Measurements from ENCODE around the gene BICRA. TPM values are rescaled to one million over a fixed set of nuclear protein-coding genes. Genes with fewer than 3 reads are reported as not detected.
A peak's percentile ranks its signal among the peaks of the same experiment; 100 is the strongest.
"Not testable (repeated sequence)": the region's sequence is repeated elsewhere in the genome, so short reads cannot be mapped to it uniquely, and the experiment has no call there.

The BICRA gene
- total RNA-seq, 1 experiment from 2014 or later, result 24.4 TPM

DNA sequence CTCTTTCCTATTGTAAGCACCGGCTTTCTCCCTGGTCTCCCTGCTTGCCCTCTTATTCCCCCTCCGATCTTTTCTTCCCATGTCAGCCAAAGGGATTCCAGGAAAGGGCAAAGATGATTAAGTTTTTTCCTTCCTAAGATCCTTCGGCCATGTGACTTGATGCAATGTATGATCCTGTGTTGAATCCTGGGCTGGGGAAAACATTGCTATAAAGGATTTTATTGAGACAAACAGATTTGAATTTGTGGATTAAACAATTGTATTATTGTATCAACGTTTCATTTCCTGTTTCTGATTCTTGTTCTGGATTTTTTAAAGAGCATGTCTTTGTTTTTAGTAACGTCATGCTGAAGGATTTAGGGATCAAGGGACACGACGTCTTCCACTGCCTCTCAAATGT is 19.1 kb upstream of the BICRA start:
- Mint-ChIP-seq H3K27me3 (ENCODE audit: unreplicated experiment) (no peaks in the 10 kb centered on the region), H3K4me1 (ENCODE audit: low read depth, unreplicated experiment) (no peaks in the 10 kb centered on the region), H3K4me3 (ENCODE audit: low read depth, unreplicated experiment) (no peak overlapping the region), H3K27ac (ENCODE audit: unreplicated experiment) (no peak overlapping the region), H3K36me3 (ENCODE audit: insufficient read depth, unreplicated experiment) (no peaks in the 10 kb centered on the region), H3K9me3 (ENCODE audit: low read depth, unreplicated experiment) (peaks cover 6% of the 10 kb centered on the region)
- no peak for TF ChIP-seq CTCF (IDR thresholded peaks at IDR 0.05; ENCODE audit: unreplicated experiment)
- no peak for DNase-seq
- intact Hi-C loops (cut with micrococcal nuclease; ENCODE audit: unreplicated experiment), result no loop called here
- BruUV-seq (replicated peaks), result no TSS peak
- CTCF ChIA-PET, result no interaction called here

GRCh38 chr19:47593860-47594259 is 15.1 kb upstream of the BICRA start:
- Mint-ChIP-seq H3K27me3 (ENCODE audit: unreplicated experiment) (no peaks in the 10 kb centered on the region), H3K4me3 (ENCODE audit: low read depth, unreplicated experiment) (no peak overlapping the region), H3K4me1 (ENCODE audit: low read depth, unreplicated experiment) (peaks cover 5% of the 10 kb centered on the region), H3K9me3 (ENCODE audit: low read depth, unreplicated experiment) (no peaks in the 10 kb centered on the region), H3K27ac (ENCODE audit: unreplicated experiment) (no peak overlapping the region), H3K36me3 (ENCODE audit: insufficient read depth, unreplicated experiment) (peaks cover 8% of the 10 kb centered on the region)
- no peak for TF ChIP-seq CTCF (IDR thresholded peaks at IDR 0.05; ENCODE audit: unreplicated experiment)
- CTCF ChIA-PET, result interaction anchor here (0.7 kb wide), 1 partner anchor 40 kb away, joined by 6 read pairs; no protein-coding TSS in a partner anchor
- no peak for DNase-seq
- intact Hi-C loops (cut with micrococcal nuclease; ENCODE audit: unreplicated experiment), result no loop called here
- BruUV-seq (replicated peaks), result no TSS peak

- no TSS peak for BruUV-seq (replicated peaks)
- intact Hi-C loops (cut with micrococcal nuclease; ENCODE audit: unreplicated experiment), result no loop called here
- Mint-ChIP-seq H3K9me3 (ENCODE audit: low read depth, unreplicated experiment) (no peaks in the 10 kb centered on the region), H3K27ac (ENCODE audit: unreplicated experiment) (no peak overlapping the region), H3K27me3 (ENCODE audit: unreplicated experiment) (no peaks in the 10 kb centered on the region), H3K4me3 (ENCODE audit: low read depth, unreplicated experiment) (no peak overlapping the region), H3K4me1 (ENCODE audit: low read depth, unreplicated experiment) (peaks cover 17% of the 10 kb centered on the region), H3K36me3 (ENCODE audit: insufficient read depth, unreplicated experiment) (peaks cover 27% of the 10 kb centered on the region)
- no peak for TF ChIP-seq CTCF (IDR thresholded peaks at IDR 0.05; ENCODE audit: unreplicated experiment)
- CTCF ChIA-PET, result interaction anchor here (0.5 kb wide), 1 partner anchor 37 kb away, joined by 7 read pairs; no protein-coding TSS in a partner anchor
- no peak for DNase-seq
Observed at GRCh38 chr19:47595944-47596343, 13.0 kb upstream of the BICRA start.

DNA sequence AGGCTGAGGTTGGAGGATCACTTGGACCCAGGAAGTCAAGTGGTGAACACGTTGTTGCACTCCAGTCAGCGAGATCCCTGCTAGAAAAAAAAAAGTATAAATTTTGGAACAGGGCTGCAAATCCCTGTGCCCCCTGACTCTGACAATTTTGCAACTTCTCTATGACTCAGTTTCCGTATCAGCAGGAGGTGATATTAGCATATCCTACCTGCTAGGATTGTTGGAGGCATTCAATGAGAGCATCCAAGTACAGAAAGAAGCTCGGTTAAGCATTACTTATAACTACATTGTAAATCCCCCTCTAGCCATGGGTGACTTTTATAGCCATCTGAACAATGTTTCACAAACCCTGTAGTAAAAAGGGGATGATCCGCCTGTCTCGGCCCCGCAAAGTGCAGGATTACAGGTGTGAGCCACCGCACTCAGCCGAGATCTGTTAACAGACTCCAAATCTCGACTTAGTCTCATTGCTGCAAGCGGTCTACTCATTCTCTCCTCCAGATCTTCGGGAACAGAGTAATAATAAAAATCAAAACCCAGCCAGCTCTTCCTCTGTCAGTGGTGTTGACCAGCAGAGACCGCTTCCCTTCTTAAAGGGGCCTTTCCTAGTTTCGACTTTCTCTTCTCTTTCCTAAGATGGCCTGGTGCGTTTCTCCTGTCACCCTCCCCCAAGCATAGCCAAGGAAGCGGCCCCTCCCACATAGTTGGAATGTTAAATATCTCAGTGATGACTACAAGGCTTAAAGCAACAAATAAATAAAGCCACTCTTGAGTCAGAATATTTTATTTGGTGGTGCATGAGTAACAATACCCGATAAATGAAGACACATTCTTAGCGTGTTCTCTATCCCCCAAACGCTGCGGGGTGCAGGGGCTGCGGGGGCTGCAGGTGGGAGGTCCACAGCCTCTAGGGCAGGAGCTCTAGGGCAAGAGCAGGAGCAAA is 10.3 kb upstream of the BICRA start:
- Mint-ChIP-seq H3K27me3 (ENCODE audit: unreplicated experiment) (peaks cover 11% of the 10 kb centered on the region), H3K4me1 (ENCODE audit: low read depth, unreplicated experiment) (peaks cover 27% of the 10 kb centered on the region), H3K4me3 (ENCODE audit: low read depth, unreplicated experiment) (peak overlapping the region; percentile 69), H3K27ac (ENCODE audit: unreplicated experiment) (peak overlapping the region; percentile 40), H3K9me3 (ENCODE audit: low read depth, unreplicated experiment) (no peaks in the 10 kb centered on the region), H3K36me3 (ENCODE audit: insufficient read depth, unreplicated experiment) (peaks cover 36% of the 10 kb centered on the region)
- intact Hi-C loops (cut with micrococcal nuclease; ENCODE audit: unreplicated experiment), result no loop called here
- CTCF ChIA-PET, result interaction anchor here (0.5 to 1.1 kb wide), 3 partner anchors 15 to 882 kb away, joined by 3 read pairs; partner anchors contain the start of gene PRKD2
- no peak for TF ChIP-seq CTCF (IDR thresholded peaks at IDR 0.05; ENCODE audit: unreplicated experiment)
- DNase-seq, result peak; percentile 77
- BruUV-seq (replicated peaks), result no TSS peak

DNA sequence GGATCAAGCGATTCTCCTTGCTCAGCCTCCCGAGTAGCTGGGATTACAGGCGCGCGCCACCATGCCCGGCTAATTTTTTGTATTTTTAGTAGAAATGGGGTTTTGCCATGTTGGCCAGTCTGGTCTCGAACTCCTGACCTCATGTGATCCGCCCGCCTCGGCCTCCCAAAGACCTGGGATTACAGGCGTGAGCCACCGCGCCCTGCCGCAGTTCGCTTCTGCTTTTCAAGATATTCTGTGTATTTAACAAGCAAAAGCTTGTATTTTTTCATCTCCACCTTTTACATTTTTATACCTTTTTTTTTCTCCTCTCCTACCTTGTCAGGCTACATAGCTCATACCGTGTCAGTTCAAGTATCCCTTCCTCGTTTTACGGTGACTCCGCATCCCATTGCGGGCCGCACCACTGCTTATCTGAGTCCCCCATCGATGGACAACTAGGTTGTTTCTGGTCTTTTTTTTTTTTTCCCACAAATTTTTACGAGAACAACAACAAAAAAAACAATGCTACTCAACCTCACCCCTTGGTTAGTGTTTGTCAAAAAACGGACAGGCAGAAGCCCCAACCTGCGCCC is 9.2 kb upstream of the BICRA start:
- peaks cover 27% of the 10 kb centered on the region for H3K4me1 Mint-ChIP-seq (ENCODE audit: low read depth, unreplicated experiment)
- not testable (repeated sequence) for H3K9me3 Mint-ChIP-seq (ENCODE audit: low read depth, unreplicated experiment); DNase-seq
- CTCF ChIA-PET, result interaction anchor here (0.7 to 2.3 kb wide), 5 partner anchors 12 to 163 kb away, joined by 3 to 7 read pairs (median 3); no protein-coding TSS in a partner anchor
- intact Hi-C loops (cut with micrococcal nuclease; ENCODE audit: unreplicated experiment), result loop anchor here (5.0 kb wide), 1 partner anchor 63 kb away; no protein-coding TSS in a partner anchor
- peaks cover 36% of the 10 kb centered on the region for H3K36me3 Mint-ChIP-seq (ENCODE audit: insufficient read depth, unreplicated experiment)
- peak overlapping the region; percentile 28 for H3K27ac Mint-ChIP-seq (ENCODE audit: unreplicated experiment)
- BruUV-seq (replicated peaks), result TSS peak; percentile 76
- peaks cover 18% of the 10 kb centered on the region for H3K27me3 Mint-ChIP-seq (ENCODE audit: unreplicated experiment)
- H3K4me3 Mint-ChIP-seq (ENCODE audit: low read depth, unreplicated experiment), result peak overlapping the region; percentile 69
